ENCODE results near the gene KRT78. TPM values are rescaled to one million over a fixed set of nuclear protein-coding genes. Genes with fewer than 3 reads are reported as not detected.

The KRT78 gene
- total and polyA plus RNA-seq, 9 of the 15 experiments (the other 6 are each of a cell fraction or from before 2014, with no cell fraction given): not detected

DNA sequence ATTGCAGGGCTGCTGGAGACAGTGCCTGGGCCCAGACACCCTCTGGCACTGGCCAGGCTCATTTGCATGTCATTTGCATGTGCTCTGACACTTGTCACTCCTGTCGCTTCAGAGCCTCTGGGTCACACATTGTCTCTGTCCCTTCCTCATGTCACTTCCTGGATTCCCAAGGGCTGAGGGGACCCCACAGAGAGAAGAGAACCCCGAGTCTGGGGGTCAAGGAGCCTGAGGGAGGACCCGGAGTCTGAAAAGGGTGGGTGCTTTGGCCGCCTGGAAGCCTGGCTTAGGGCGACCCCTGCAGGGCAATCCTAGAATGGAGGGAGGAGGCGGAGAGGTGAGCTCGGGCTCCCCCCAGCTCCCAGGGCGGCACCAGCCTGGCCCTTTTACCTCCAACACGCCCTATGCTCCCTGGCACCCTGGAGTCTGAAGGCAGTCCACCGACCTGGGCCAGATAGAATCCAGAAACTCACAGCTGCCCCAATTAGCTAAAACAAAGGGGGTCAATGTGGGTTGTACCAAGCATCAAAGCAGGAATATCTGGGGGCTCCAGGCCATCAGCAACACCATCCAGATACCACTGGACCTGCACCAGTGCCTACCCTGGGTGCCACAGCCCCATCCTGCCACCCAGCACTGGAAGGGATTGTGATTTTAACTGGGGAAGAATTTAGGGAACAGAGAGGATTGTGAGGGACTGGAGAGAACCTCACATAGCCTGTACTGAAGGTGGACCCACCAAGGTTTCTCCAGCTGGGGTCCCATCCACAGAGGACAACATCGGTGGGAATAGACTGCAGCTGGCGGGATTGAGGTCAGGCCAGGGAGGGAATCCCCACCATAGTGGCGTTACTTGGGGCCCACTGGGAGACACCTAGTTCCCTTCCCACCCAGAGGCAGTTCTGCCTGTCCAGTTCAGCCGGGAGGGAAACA lies 21.8 kb upstream of the KRT78 start (continued):
- TF ChIP-seq, protein P1, sequence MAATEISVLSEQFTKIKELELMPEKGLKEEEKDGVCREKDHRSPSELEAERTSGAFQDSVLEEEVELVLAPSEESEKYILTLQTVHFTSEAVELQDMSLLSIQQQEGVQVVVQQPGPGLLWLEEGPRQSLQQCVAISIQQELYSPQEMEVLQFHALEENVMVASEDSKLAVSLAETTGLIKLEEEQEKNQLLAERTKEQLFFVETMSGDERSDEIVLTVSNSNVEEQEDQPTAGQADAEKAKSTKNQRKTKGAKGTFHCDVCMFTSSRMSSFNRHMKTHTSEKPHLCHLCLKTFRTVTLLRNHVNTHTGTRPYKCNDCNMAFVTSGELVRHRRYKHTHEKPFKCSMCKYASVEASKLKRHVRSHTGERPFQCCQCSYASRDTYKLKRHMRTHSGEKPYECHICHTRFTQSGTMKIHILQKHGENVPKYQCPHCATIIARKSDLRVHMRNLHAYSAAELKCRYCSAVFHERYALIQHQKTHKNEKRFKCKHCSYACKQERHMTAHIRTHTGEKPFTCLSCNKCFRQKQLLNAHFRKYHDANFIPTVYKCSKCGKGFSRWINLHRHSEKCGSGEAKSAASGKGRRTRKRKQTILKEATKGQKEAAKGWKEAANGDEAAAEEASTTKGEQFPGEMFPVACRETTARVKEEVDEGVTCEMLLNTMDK (IDR thresholded peaks at IDR 0.05; ENCODE audit: borderline replicate concordance, insufficient read depth, low read depth, low read length, poor library complexity, severe bottlenecking): peak; percentile 58
- TF ChIP-seq CTBP1 (IDR thresholded peaks at IDR 0.05; ENCODE audit: borderline replicate concordance) (peak; percentile 34; the same call in 1 of the 2 replicates), GATAD2A (IDR thresholded peaks at IDR 0.05) (no peak), MCM7 (IDR thresholded peaks at IDR 0.05) (no peak), MXI1 (IDR thresholded peaks at IDR 0.05; ENCODE audit: low read depth, low read length) (no peak), FUS (optimal IDR thresholded peaks at IDR 0.05; ENCODE audit: low read depth, low read length) (no peak), ZBTB7A (IDR thresholded peaks at IDR 0.05; ENCODE audit: borderline replicate concordance, control insufficient read depth, low read depth, low read length) (peak; percentile 71; the same call in 1 of the 2 replicates), ZFX (CRISPR knock-in tag; IDR thresholded peaks at IDR 0.05) (peak; percentile 12; the same call in 1 of the 2 replicates)
- TF ChIP-seq, protein P2, sequence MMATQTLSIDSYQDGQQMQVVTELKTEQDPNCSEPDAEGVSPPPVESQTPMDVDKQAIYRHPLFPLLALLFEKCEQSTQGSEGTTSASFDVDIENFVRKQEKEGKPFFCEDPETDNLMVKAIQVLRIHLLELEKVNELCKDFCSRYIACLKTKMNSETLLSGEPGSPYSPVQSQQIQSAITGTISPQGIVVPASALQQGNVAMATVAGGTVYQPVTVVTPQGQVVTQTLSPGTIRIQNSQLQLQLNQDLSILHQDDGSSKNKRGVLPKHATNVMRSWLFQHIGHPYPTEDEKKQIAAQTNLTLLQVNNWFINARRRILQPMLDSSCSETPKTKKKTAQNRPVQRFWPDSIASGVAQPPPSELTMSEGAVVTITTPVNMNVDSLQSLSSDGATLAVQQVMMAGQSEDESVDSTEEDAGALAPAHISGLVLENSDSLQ (IDR thresholded peaks at IDR 0.05): peak; percentile 82
- TF ChIP-seq, protein P3, sequence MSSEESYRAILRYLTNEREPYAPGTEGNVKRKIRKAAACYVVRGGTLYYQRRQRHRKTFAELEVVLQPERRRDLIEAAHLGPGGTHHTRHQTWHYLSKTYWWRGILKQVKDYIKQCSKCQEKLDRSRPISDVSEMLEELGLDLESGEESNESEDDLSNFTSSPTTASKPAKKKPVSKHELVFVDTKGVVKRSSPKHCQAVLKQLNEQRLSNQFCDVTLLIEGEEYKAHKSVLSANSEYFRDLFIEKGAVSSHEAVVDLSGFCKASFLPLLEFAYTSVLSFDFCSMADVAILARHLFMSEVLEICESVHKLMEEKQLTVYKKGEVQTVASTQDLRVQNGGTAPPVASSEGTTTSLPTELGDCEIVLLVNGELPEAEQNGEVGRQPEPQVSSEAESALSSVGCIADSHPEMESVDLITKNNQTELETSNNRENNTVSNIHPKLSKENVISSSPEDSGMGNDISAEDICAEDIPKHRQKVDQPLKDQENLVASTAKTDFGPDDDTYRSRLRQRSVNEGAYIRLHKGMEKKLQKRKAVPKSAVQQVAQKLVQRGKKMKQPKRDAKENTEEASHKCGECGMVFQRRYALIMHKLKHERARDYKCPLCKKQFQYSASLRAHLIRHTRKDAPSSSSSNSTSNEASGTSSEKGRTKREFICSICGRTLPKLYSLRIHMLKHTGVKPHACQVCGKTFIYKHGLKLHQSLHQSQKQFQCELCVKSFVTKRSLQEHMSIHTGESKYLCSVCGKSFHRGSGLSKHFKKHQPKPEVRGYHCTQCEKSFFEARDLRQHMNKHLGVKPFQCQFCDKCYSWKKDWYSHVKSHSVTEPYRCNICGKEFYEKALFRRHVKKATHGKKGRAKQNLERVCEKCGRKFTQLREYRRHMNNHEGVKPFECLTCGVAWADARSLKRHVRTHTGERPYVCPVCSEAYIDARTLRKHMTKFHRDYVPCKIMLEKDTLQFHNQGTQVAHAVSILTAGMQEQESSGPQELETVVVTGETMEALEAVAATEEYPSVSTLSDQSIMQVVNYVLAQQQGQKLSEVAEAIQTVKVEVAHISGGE (CRISPR knock-in tag; IDR thresholded peaks at IDR 0.05): 0 out of 6 replicates have a peak, but pooled peaks of 1 of the 3 experiments have one; percentile 31
- TF ChIP-seq, protein P4, sequence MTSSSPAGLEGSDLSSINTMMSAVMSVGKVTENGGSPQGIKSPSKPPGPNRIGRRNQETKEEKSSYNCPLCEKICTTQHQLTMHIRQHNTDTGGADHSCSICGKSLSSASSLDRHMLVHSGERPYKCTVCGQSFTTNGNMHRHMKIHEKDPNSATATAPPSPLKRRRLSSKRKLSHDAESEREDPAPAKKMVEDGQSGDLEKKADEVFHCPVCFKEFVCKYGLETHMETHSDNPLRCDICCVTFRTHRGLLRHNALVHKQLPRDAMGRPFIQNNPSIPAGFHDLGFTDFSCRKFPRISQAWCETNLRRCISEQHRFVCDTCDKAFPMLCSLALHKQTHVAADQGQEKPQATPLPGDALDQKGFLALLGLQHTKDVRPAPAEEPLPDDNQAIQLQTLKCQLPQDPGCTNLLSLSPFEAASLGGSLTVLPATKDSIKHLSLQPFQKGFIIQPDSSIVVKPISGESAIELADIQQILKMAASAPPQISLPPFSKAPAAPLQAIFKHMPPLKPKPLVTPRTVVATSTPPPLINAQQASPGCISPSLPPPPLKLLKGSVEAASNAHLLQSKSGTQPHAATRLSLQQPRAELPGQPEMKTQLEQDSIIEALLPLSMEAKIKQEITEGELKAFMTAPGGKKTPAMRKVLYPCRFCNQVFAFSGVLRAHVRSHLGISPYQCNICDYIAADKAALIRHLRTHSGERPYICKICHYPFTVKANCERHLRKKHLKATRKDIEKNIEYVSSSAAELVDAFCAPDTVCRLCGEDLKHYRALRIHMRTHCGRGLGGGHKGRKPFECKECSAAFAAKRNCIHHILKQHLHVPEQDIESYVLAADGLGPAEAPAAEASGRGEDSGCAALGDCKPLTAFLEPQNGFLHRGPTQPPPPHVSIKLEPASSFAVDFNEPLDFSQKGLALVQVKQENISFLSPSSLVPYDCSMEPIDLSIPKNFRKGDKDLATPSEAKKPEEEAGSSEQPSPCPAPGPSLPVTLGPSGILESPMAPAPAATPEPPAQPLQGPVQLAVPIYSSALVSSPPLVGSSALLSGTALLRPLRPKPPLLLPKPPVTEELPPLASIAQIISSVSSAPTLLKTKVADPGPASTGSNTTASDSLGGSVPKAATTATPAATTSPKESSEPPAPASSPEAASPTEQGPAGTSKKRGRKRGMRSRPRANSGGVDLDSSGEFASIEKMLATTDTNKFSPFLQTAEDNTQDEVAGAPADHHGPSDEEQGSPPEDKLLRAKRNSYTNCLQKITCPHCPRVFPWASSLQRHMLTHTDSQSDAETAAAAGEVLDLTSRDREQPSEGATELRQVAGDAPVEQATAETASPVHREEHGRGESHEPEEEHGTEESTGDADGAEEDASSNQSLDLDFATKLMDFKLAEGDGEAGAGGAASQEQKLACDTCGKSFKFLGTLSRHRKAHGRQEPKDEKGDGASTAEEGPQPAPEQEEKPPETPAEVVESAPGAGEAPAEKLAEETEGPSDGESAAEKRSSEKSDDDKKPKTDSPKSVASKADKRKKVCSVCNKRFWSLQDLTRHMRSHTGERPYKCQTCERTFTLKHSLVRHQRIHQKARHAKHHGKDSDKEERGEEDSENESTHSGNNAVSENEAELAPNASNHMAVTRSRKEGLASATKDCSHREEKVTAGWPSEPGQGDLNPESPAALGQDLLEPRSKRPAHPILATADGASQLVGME (CRISPR knock-in tag; IDR thresholded peaks at IDR 0.05): no peak

All from K562 (cell line).